Lower lobe of right lung (tissue), 2 donors: ENCODE results near the gene GOLGA8F. TPM values are rescaled to one million over a fixed set of nuclear protein-coding genes. Genes with fewer than 3 reads are reported as not detected.
"Not testable (repeated sequence)": the region's sequence is repeated elsewhere in the genome, so short reads cannot be mapped to it uniquely, and the experiment has no call there.

ENCODE experiments used
- ATAC-seq, 2 donors: fragments of 200-7000 bp; cut with Tn5 transposase; one replicate each; pipeline ENCODE4 v1.9.1; 2020 to 2022; ENCODE audit warnings: mild to moderate bottlenecking in 2 of 2, moderate library complexity in 2 of 2
- DNase-seq: peaks from one replicate; pipeline ENCODE4 v3.0.0-alpha.2; 2020
- H3K27ac ChIP-seq: fragments of 200-600 bp; one replicate; pipeline ENCODE4 v1.8.0; 2022
- H3K27me3 ChIP-seq: fragments of 200-600 bp; one replicate; pipeline ENCODE4 v1.8.0; 2022; ENCODE audit warnings: low read depth
- H3K36me3 ChIP-seq: fragments of 200-600 bp; one replicate; pipeline ENCODE4 v1.8.0; 2022; ENCODE audit warnings: mild to moderate bottlenecking
- H3K4me1 ChIP-seq: fragments of 200-600 bp; one replicate; pipeline ENCODE4 v1.8.0; 2022
- H3K4me3 ChIP-seq: fragments of 200-600 bp; one replicate; pipeline ENCODE4 v1.8.0; 2022; ENCODE audit warnings: mild to moderate bottlenecking
- H3K9me3 ChIP-seq: fragments of 200-600 bp; one replicate; pipeline ENCODE4 v1.8.0; 2022
- intact Hi-C: fragments of 100-400 bp; cut with DNase I; formaldehyde crosslinking; loops from one replicate; pipeline ENCODE4 v1.11.0; 2022
- long read RNA-seq: library from polyadenylated mRNA; unstranded; transcript quantifications from one replicate; pipeline ENCODE4 v2.0.0, GENCODE V29; 2021
- microRNA-seq: library from miRNA; unstranded; fragments of <30 nt; microRNA quantifications from one replicate; pipeline ENCODE4 v1.2.0, GENCODE V29; 2020; ENCODE audit warnings: borderline number of aligned reads
- total RNA-seq: library from RNA; stranded (reverse); fragmentation: NEBNext Ultra II Directional; extraction: Animal tissue kit (Norgen Biotek cat#: 25700); gene quantifications from one replicate; pipeline ENCODE4 v1.2.1, GENCODE V29; 2021
- donor health status: DM: no; HTN: yes; CAD: no; lungs with severe emphysema.

The GOLGA8F gene
- not detected for total RNA-seq
- long read RNA-seq = 0 reads

- H3K9me3 ChIP-seq, H3K4me3 ChIP-seq, DNase-seq, H3K27ac ChIP-seq, ATAC-seq, H3K4me1 ChIP-seq, H3K36me3 ChIP-seq, H3K27me3 ChIP-seq, intact Hi-C loops: not testable (repeated sequence)
These were observed at the start of gene GOLGA8F for GRCh38 chr15:28378364-28378763. GOLGA8F (plus strand) TSS chr15:28378664; CDS start chr15:28378762, 98 bp downstream.

GRCh38 chr15:28357984-28358383 is 20.5 kb upstream of the GOLGA8F start, which contains the start of gene GOLGA6L24:
GOLGA6L24 (minus strand) TSS chr15:28358084; CDS start chr15:28358023, 61 bp downstream.
- H3K27me3 ChIP-seq, DNase-seq, ATAC-seq, H3K4me3 ChIP-seq, H3K36me3 ChIP-seq, H3K9me3 ChIP-seq, H3K4me1 ChIP-seq, H3K27ac ChIP-seq, intact Hi-C loops: not testable (repeated sequence)

GRCh38 chr15:28365502-28365901 is 13.0 kb upstream of the GOLGA8F start:
- DNase-seq, ATAC-seq, H3K27ac ChIP-seq, H3K36me3 ChIP-seq, H3K9me3 ChIP-seq, H3K4me3 ChIP-seq, H3K4me1 ChIP-seq, H3K27me3 ChIP-seq, intact Hi-C loops: not testable (repeated sequence)

- H3K36me3 ChIP-seq, H3K4me3 ChIP-seq, H3K9me3 ChIP-seq, ATAC-seq, H3K27ac ChIP-seq, intact Hi-C loops, H3K27me3 ChIP-seq, DNase-seq, H3K4me1 ChIP-seq: not testable (repeated sequence)
These were observed 1.6 kb downstream of the GOLGA8F start for GRCh38 chr15:28380053-28380452.

GRCh38 chr15:28396022-28396421 is 17.6 kb downstream of the GOLGA8F start:
- H3K4me1 ChIP-seq, H3K27ac ChIP-seq, ATAC-seq, H3K36me3 ChIP-seq, DNase-seq, H3K9me3 ChIP-seq, intact Hi-C loops, H3K27me3 ChIP-seq, H3K4me3 ChIP-seq: not testable (repeated sequence)

GRCh38 chr15:28402774-28403435 is 24.4 kb downstream of the GOLGA8F start:
- H3K4me1 ChIP-seq, ATAC-seq, H3K27ac ChIP-seq, H3K27me3 ChIP-seq, H3K9me3 ChIP-seq, H3K36me3 ChIP-seq, intact Hi-C loops, DNase-seq, H3K4me3 ChIP-seq: not testable (repeated sequence)

GRCh38 chr15:28420470-28420869 is 42.0 kb downstream of the GOLGA8F start:
- H3K36me3 ChIP-seq, H3K9me3 ChIP-seq, H3K4me3 ChIP-seq, DNase-seq, H3K27me3 ChIP-seq, H3K27ac ChIP-seq, H3K4me1 ChIP-seq, intact Hi-C loops: not testable (repeated sequence)
- ATAC-seq = peak; percentile 48 to 57

GRCh38 chr15:28435594-28435993 is 57.1 kb downstream of the GOLGA8F start:
- H3K9me3 ChIP-seq, H3K36me3 ChIP-seq, H3K27ac ChIP-seq, DNase-seq, ATAC-seq, H3K27me3 ChIP-seq, H3K4me3 ChIP-seq, intact Hi-C loops, H3K4me1 ChIP-seq: not testable (repeated sequence)

Small RNA genes lying within 50 kb of the gene (microRNA-seq; reads per million reads assigned to microRNA genes)
- not detected for gene MIR4509-2

Other genes starting within 250 kb of the GOLGA8F start
- gene HERC2, start 56.5 kb upstream of the GOLGA8F start, total RNA-seq = 55.3 TPM
- not detected for gene GOLGA6L24, start 20.6 kb upstream of the GOLGA8F start, total RNA-seq
- gene GOLGA8G, start 154.3 kb downstream of the GOLGA8F start, total RNA-seq = not detected
- gene GOLGA6L25, start 174.9 kb downstream of the GOLGA8F start, total RNA-seq = not detected